ENCODE results near the gene MOB4.
"Not testable (repeated sequence)": the region's sequence is repeated elsewhere in the genome, so short reads cannot be mapped to it uniquely, and the experiment has no call there.

MOB4 gene

DNA sequence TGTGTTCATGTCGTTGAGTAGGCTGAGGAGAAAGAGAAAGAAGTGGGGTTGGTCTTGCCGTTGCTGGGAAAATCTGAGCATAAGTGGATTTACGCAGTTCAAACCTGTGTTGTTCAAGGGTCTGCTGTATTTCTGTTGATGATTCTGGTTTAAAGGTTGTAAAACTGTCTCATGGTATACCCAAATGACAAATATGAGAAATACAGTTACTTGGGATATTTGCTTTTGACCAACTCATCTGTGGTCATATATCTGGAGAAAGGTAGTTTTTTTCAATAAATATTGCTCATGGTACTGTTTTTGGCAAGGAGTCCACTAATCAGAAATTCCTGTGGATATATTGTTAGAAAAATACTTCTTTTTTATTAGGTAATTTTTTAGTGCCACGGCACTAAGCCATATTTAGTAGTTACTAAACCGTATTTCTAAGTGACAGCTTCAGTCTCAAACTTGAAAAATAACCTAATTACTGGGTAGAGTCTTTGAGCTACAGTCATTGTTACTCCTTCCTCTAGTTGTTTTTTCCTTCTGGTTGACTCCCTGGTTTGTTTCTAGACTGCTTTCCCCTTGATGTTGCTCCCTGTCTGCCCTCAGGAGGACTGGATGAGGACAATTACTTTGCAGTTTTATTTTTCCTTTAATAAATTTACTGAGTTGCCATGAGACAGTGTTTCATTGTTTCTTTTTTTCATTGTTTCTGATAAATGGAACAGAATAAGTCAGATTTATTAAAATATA, 31.5 kb downstream of the MOB4 start:
- TF ChIP-seq, protein P1, sequence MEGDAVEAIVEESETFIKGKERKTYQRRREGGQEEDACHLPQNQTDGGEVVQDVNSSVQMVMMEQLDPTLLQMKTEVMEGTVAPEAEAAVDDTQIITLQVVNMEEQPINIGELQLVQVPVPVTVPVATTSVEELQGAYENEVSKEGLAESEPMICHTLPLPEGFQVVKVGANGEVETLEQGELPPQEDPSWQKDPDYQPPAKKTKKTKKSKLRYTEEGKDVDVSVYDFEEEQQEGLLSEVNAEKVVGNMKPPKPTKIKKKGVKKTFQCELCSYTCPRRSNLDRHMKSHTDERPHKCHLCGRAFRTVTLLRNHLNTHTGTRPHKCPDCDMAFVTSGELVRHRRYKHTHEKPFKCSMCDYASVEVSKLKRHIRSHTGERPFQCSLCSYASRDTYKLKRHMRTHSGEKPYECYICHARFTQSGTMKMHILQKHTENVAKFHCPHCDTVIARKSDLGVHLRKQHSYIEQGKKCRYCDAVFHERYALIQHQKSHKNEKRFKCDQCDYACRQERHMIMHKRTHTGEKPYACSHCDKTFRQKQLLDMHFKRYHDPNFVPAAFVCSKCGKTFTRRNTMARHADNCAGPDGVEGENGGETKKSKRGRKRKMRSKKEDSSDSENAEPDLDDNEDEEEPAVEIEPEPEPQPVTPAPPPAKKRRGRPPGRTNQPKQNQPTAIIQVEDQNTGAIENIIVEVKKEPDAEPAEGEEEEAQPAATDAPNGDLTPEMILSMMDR (IDR thresholded peaks at IDR 0.05; ENCODE audit: low read depth, low read length): no peak

GRCh38 chr2:197548582-197548981, 32.7 kb downstream of the MOB4 start:
- TF ChIP-seq, protein P1 (IDR thresholded peaks at IDR 0.05; ENCODE audit: low read depth, low read length): no peak
- no peak for DNase-seq (ENCODE audit: extremely low read depth, low read depth)

More for the DNA sequence above, 31.5 kb downstream of the MOB4 start:
- no peak for DNase-seq (ENCODE audit: extremely low read depth, low read depth)

DNA sequence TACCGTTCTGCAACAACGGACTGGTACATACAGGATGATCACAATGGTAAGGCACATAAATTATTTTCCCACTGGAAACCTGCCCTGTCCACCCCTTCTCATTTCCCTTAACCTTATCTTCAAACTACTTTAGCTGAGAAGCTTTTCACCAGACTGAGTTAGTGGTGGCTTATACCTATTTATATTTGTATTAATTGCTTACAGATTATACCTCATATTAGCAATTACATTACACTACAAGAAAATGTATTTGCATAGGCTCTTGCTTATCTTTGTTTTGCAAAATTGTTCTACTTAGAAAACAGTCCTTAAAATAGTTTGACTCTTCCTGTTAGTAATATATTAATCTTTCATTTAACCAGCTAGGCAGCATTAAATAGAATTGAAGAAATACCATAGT, 35.4 kb downstream of the MOB4 start:
- DNase-seq (ENCODE audit: extremely low read depth, low read depth): not testable (repeated sequence)

GRCh38 chr2:197555467-197555866, 39.6 kb downstream of the MOB4 start:
- TF ChIP-seq, protein P1 (IDR thresholded peaks at IDR 0.05; ENCODE audit: low read depth, low read length): no peak
- no peak for DNase-seq (ENCODE audit: extremely low read depth, low read depth)

- no peak for DNase-seq (ENCODE audit: extremely low read depth, low read depth)
- TF ChIP-seq, protein P1 (IDR thresholded peaks at IDR 0.05; ENCODE audit: low read depth, low read length): no peak
These were observed 40.6 kb downstream of the MOB4 start for GRCh38 chr2:197556456-197556855.

DNA sequence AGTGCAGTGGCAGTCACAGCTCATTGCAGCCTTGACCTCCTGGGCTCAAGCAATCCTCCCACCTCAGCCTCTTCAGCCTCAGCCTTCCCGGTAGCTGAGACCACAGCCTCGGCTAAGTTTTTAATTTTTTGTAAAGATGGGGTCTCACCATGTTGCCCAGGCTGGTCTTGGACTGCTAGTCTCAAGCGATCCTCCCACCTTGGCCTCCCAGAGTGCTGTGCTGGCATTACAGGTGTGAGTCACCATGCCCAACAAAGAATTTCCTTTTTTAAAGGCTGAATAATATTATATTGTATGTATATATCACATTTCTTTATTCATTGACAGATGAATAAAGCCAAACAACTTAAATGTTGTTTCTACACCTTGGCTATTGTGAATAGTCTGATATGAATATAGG, 42.5 kb downstream of the MOB4 start:
- DNase-seq (ENCODE audit: extremely low read depth, low read depth): no peak
- TF ChIP-seq, protein P1 (IDR thresholded peaks at IDR 0.05; ENCODE audit: low read depth, low read length): no peak

- TF ChIP-seq, protein P1 (IDR thresholded peaks at IDR 0.05; ENCODE audit: low read depth, low read length): no peak
- no peak for DNase-seq (ENCODE audit: extremely low read depth, low read depth)
These were observed 43.8 kb downstream of the MOB4 start for GRCh38 chr2:197559681-197560080.

- no peak for DNase-seq (ENCODE audit: extremely low read depth, low read depth)
- TF ChIP-seq, protein P1 (IDR thresholded peaks at IDR 0.05; ENCODE audit: low read depth, low read length): no peak
These were observed 44.3 kb downstream of the MOB4 start for GRCh38 chr2:197560146-197560665.
